Mesenteric fat pad (tissue), 1 donor: ENCODE measurements around the gene TMEM140. TPM values are rescaled to one million over a fixed set of nuclear protein-coding genes. Genes with fewer than 3 reads are reported as not detected.
A peak's percentile ranks its signal among the peaks of the same experiment; 100 is the strongest.
"Not testable (repeated sequence)": the region's sequence is repeated elsewhere in the genome, so short reads cannot be mapped to it uniquely, and the experiment has no call there.

ENCODE experiments used
- DNase-seq: peaks from one replicate; pipeline ENCODE4 v3.0.0-alpha.2; 2020; ENCODE audit warnings: low spot score
- total RNA-seq: library from RNA; stranded (reverse); fragmentation: NEBNext Ultra II Directional; extraction: Animal tissue kit (Norgen Biotek cat#: 25700); gene quantifications from one replicate; pipeline ENCODE4 v1.2.1, GENCODE V29; 2021
- donor health status: DM: yes; HTN: yes; CAD: no.

Gene TMEM140
- total RNA-seq, 1 donor from 2014 or later = 55.5 TPM

DNA sequence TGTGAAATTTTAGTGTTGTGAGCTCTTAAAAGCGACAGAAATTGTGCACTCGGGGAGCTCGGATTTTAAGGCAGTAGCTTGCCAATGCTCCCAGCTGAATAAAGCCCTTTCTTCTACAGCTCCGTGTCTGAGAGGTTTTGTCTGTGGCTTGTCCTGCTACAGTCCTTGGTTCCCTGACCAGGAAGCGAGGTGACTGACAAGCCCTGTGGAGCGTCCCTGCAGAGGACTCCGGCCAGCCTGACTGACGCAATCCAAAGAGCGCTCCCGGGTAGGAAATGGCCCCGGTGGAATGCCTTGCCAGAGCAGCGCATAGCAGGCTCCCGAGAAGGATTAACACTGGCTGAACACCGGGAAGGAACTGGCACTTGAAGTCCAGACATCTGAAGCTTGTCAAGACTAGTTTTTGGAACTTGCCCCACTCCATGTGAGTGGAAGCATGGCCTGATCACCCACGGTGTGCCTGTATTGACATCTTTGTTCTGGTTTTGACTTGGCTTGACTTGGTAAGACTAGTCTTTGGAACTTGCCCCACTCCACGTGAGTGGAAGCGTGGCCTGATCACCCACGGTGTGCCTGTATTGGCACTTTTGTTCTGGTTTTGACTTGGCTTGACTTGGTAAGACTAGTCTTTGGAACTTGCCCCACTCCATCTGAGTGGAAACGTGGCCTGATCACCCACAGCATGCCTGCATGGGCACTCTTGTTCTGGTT is 23.9 kb downstream of the TMEM140 start:
- not testable (repeated sequence) for DNase-seq

DNA sequence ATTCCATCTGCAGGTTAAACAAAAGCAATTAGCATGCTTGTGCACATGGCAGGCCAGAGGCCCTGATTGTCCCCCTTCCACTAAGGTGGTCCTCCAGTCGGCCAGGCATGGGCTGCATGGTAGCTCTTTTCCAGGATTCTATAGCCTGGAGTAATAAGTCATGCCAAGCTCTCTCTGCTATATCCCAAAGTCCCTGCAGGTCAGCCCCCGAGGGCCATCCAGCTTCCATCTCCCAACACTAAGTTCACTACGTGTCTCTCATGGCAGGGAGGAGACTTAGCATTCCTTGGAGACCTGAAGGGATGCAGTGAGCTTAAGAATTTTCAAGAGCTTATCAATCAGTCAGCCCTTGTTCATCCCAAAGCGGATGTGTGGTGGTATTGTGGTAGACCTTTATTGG is 26.0 kb downstream of the TMEM140 start:
- not testable (repeated sequence) for DNase-seq

GRCh38 chr7:135174941-135175340 is 27.1 kb downstream of the TMEM140 start:
- no peak for DNase-seq

- DNase-seq = no peak
Measured at GRCh38 chr7:135175931-135176330, 28.1 kb downstream of the TMEM140 start.

DNA sequence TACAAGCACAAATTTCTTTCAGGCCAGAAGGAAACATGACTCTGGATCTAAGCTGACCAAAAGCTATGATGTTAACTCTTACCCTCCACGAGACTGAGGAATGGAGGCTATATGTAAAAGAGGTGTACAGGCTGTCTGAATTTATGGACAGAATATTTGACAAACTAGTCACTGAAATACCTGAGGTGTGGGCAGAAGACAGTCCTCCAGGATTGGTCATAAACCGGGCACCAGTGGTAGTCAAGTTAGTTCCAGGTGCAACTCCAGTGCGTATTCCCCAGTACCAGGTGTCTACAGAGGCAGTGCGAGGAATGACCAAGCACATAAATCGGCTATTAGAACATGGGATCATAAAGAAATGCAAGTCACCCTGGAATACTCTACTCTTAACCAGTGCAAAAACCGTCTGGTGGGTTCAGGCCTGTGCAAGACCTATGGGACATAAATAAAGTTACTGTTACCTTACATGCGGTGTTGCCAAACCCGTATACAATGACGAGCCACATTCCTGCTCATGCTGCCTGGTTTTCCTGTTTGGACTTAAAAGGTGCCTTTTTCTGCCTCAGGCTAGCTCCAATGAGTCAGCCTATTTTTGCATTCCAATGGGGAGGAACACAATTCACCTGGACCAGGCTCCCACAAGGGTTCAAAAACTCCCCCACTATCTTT is 29.3 kb downstream of the TMEM140 start:
- no peak for DNase-seq

- no peak for DNase-seq
Measured at GRCh38 chr7:135178364-135178763, 30.5 kb downstream of the TMEM140 start.

DNA sequence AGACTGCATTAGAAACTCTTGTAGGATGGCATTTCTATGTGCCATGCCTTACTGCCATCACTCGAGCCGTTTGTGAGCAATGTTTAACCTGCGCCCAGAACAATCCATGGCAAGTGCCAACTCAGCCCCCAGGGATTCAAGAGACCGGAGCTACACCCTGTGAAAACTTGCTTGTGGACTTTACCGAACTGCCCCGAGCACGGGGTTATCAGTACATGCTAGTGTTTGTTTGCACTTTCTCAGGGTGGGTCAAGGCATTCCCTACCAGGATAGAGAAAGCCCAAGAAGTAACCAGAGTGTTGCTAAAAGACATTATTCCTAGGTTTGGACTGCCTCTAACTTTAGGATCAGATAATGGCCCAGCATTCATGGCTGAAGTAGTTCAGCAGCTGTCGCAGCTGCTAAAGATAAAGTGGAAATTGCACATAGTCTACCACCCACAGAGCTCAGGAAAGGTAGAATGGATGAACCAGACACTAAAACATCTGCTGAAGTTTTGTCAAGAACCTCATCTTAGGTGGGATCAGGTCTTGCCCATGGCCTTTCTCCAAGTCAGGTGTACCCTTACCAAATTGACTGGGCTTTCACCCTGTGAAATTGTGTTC is 31.6 kb downstream of the TMEM140 start:
- DNase-seq = no peak

DNA sequence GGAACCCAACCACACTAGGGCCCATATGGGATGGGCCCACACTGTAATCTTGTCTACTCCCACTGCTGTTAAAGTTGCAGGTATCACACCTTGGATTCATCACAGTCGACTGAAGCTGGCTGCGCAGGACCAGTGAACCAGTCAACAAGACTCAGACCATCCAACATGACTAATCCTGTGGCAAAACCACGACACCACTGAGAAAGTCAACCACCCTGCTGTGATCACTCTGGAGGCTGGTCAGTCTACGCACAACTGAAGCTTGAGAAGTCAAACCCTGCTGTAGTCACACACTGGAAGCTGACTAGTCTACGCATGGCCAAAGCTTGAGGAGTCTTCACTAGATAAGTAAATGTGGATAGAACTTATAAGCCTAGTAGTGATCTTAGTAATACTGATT is 32.2 kb downstream of the TMEM140 start:
- no peak for DNase-seq

DNA sequence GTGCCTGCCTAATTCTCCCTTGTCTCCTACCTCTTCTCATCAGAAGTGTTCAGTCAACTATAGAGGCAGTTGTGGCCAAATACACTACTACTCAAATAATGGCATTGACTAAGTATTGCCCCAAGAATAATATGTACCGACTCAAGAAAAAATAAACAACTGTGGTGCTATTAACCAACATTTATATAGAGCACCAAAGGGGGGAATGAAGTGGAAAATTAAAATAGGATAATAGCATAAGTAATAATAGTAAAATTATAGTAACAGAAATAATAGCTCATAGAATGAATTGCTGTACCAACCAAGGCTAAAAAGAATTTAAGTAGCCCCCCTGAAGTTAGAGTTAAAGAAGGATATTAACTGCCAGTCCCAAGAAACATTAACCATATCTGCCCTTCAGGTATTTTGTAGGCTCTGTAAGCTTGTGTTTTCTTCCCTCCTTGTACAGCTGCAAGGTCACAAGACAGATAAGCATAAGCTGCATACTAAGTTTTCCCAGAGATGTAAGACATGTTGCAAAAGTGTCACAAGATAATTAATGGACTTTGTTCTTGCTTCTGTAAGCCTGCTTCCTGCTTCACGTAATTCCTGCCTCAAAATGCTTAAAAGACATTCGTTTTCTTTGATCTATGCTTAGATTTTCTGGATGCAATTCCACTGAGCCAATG is 33.5 kb downstream of the TMEM140 start:
- no peak for DNase-seq

- no peak for DNase-seq
Measured at GRCh38 chr7:135181929-135182678, 34.2 kb downstream of the TMEM140 start.

GRCh38 chr7:135183478-135183877 is 35.6 kb downstream of the TMEM140 start:
- DNase-seq = no peak

- no peak for DNase-seq
Measured at GRCh38 chr7:135184254-135184841, 36.5 kb downstream of the TMEM140 start.

GRCh38 chr7:135185471-135186260 is 37.8 kb downstream of the TMEM140 start:
- DNase-seq = peak; percentile 82

- DNase-seq = no peak
Measured at GRCh38 chr7:135186261-135186540, 38.3 kb downstream of the TMEM140 start.

GRCh38 chr7:135186841-135187253 is 39.0 kb downstream of the TMEM140 start:
- peak; percentile 80 for DNase-seq

DNA sequence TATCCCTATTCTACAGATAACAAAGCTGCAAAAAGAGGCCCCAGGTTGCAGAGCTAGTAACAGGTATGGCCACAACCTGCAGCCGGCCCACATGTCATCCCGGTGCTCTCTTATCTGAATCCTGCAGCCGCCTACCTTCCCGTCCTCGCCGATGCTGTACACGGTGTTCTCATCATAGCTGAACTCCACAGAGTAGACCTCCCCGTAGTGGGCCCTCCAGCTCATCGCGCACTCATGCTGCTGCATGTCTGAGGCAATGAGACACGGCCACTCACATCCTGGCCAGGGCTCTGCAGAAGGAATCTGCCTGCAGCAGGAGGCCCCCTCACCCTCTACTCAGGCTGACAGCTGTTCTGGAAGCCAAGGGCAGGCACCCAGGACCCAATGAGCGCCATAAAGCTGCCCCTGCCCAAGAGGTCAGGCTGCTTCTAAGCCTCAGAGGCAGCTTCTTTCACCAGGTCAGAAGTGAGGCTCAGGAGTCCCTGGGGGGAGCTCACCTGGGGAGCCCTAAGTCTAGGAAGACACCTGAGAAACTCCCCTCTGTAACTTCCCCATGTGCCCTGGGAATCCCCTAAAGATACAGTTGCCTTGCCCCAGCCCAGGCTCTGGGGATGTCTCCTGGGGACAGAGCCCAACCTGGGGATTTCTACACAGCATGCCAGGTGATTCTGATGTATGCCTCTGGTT is 40.6 kb downstream of the TMEM140 start:
- peak; percentile 65 for DNase-seq

DNA sequence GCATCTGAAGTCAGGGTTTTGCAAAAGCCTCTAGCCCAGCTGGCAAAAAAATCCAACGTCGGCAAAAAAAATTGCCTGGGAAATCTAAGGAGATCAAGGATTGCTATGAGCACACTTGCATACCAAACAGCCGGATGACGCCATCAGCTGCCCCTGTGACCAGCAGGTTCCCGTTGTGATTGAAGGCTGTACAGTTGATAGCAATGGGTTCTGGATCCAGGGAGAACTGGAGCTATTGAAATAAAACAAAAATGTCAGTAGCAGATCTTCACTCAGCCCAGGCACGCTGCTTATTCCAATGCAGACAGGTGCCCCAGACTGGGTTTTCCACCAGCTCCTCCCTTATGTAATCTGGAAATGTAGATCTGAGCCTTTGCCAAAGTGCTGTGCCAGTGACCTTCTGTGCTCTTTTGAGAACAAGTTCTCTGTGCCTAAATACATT is 41.4 kb downstream of the TMEM140 start:
- DNase-seq = peak; percentile 55

GRCh38 chr7:135189961-135190360 is 42.1 kb downstream of the TMEM140 start:
- no peak for DNase-seq

GRCh38 chr7:135190703-135191102 is 42.8 kb downstream of the TMEM140 start:
- no peak for DNase-seq
